ENCODE results near the gene APOM.

Gene APOM

GRCh38 chr6:31631681-31632278 lies 23.9 kb upstream of the APOM start:
- peaks cover 0 to 3% (median 0%) of the 10 kb centered on the region in 4 donors for H3K4me1 ChIP-seq
- H3K27ac ChIP-seq, result no peak overlapping the region
- H3K4me3 ChIP-seq, result no peak overlapping the region
- H3K9me3 ChIP-seq, result no peaks in the 10 kb centered on the region
- intact Hi-C loops (cut with DNase I; ENCODE audit: low total_unique reads), result no loop called here
- no peak for DNase-seq
- peaks cover 84 to 100% (median 98%) of the 10 kb centered on the region in 3 donors for H3K36me3 ChIP-seq
- H3K27me3 ChIP-seq, result no peaks in the 10 kb centered on the region
- TF ChIP-seq, protein P1, sequence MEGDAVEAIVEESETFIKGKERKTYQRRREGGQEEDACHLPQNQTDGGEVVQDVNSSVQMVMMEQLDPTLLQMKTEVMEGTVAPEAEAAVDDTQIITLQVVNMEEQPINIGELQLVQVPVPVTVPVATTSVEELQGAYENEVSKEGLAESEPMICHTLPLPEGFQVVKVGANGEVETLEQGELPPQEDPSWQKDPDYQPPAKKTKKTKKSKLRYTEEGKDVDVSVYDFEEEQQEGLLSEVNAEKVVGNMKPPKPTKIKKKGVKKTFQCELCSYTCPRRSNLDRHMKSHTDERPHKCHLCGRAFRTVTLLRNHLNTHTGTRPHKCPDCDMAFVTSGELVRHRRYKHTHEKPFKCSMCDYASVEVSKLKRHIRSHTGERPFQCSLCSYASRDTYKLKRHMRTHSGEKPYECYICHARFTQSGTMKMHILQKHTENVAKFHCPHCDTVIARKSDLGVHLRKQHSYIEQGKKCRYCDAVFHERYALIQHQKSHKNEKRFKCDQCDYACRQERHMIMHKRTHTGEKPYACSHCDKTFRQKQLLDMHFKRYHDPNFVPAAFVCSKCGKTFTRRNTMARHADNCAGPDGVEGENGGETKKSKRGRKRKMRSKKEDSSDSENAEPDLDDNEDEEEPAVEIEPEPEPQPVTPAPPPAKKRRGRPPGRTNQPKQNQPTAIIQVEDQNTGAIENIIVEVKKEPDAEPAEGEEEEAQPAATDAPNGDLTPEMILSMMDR (IDR thresholded peaks at IDR 0.05), result no peak

DNA sequence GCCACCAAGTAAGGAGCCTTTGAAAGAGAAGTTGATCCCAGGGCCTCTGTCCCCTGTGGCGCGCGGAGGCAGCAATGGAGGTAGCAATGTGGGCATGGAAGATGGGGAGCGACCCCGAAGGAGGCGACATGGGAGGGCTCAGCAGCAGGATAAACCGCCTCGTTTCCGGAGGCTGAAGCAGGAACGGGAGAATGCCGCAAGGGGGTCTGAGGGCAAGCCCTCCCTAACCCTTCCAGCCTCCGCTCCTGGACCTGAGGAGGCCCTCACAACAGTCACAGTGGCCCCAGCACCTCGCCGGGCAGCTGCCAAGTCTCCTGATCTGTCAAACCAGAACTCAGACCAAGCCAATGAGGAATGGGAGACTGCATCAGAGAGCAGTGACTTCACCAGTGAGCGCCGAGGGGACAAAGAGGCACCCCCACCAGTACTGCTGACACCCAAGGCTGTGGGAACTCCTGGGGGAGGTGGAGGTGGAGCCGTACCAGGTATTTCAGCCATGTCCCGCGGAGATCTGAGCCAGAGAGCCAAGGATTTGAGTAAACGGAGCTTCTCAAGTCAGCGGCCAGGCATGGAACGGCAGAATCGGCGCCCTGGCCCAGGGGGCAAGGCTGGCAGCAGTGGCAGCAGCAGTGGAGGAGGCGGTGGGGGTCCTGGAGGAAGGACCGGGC lies 23.3 kb upstream of the APOM start:
- Histone ChIP-seq H3K4me3 (no peak overlapping the region), H3K36me3 (peaks cover 84 to 100% (median 98%) of the 10 kb centered on the region in 3 donors), H3K4me1 (peaks cover 0 to 3% (median 0%) of the 10 kb centered on the region in 4 donors), H3K27ac (no peak overlapping the region), H3K9me3 (no peaks in the 10 kb centered on the region), H3K27me3 (no peaks in the 10 kb centered on the region)
- no peak for DNase-seq
- TF ChIP-seq, protein P1 (IDR thresholded peaks at IDR 0.05), result no peak
- intact Hi-C loops (cut with DNase I; ENCODE audit: low total_unique reads), result no loop called here

DNA sequence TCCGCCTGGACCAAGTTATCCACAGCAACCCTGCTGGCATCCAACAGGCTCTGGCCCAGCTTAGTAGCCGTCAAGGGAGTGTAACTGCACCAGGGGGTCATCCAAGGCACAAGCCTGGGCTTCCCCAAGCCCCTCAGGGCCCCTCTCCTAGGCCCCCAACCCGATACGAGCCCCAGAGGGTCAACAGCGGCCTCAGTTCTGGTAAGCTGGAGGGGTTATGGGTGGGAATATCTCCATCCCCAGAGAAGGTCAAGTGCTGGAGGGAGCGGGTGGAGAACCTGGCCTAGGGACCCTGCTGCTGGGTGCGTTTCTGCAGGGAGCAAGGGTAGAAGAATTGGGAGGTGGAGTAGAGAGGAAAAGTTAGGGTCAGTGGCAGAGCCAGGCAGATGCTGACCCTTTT lies 22.2 kb upstream of the APOM start:
- H3K27ac ChIP-seq, result no peak overlapping the region
- H3K27me3 ChIP-seq, result no peaks in the 10 kb centered on the region
- TF ChIP-seq, protein P1 (IDR thresholded peaks at IDR 0.05), result no peak
- H3K4me3 ChIP-seq, result no peak overlapping the region
- DNase-seq, result no peak
- H3K36me3 ChIP-seq, result peaks cover 83 to 100% (median 97%) of the 10 kb centered on the region in 3 donors
- no peaks in the 10 kb centered on the region for H3K9me3 ChIP-seq
- intact Hi-C loops (cut with DNase I; ENCODE audit: low total_unique reads), result no loop called here
- H3K4me1 ChIP-seq, result peaks cover 0 to 3% (median 0%) of the 10 kb centered on the region in 4 donors

GRCh38 chr6:31634131-31634530 lies 21.6 kb upstream of the APOM start:
- TF ChIP-seq, protein P1 (IDR thresholded peaks at IDR 0.05), result no peak
- Histone ChIP-seq H3K36me3 (peaks cover 76 to 100% (median 96%) of the 10 kb centered on the region in 3 donors), H3K4me1 (peaks cover 0 to 3% (median 0%) of the 10 kb centered on the region in 4 donors), H3K9me3 (no peaks in the 10 kb centered on the region), H3K27me3 (no peaks in the 10 kb centered on the region), H3K4me3 (no peak overlapping the region), H3K27ac (no peak overlapping the region)
- intact Hi-C loops (cut with DNase I; ENCODE audit: low total_unique reads), result no loop called here
- no peak for DNase-seq

DNA sequence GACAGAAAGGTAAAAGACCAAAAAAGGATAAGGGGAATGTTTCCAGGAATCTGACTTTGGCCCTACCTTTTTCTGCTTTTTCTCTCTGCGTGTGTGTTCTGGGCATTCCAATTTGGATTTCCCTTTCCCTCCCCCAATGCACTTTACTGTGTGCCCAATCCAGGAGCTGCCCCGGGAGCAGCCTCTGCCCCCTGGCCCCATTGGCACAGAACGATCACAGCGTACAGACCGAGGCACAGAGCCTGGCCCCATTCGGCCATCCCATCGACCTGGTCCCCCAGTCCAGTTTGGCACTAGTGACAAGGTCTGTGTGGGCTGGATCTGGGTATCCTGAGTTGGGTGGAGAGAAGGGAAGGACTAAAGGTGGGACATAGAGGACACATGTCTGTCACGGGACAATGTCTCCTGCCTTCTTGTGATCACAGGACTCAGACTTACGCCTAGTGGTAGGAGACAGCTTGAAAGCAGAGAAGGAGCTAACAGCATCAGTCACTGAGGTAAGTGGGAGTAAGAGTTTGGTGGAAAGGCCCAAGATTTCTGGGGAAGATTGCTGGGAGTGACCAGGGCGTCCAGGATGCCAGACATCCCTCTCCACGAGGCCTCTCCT lies 20.6 kb upstream of the APOM start:
- H3K27ac ChIP-seq, result no peak overlapping the region
- intact Hi-C loops (cut with DNase I; ENCODE audit: low total_unique reads), result no loop called here
- H3K36me3 ChIP-seq, result peaks cover 69 to 100% (median 96%) of the 10 kb centered on the region in 3 donors
- H3K4me3 ChIP-seq, result no peak overlapping the region
- H3K27me3 ChIP-seq, result no peaks in the 10 kb centered on the region
- DNase-seq, result no peak
- TF ChIP-seq, protein P1 (IDR thresholded peaks at IDR 0.05), result no peak
- no peaks in the 10 kb centered on the region for H3K9me3 ChIP-seq
- peaks cover 0 to 3% (median 0%) of the 10 kb centered on the region in 4 donors for H3K4me1 ChIP-seq

All from tibial artery (tissue), 4 donors.